GM21381 (cell line): ENCODE results near the gene PARP14.

Source experiments
- ATAC-seq: cut with Tn5 transposase; IDR thresholded peaks from one replicate; pipeline ENCODE4 v1.9.1; 2021; ENCODE audit warnings: mild to moderate bottlenecking, moderate library complexity; ENCODE audit not compliant: unreplicated experiment

Gene PARP14

DNA sequence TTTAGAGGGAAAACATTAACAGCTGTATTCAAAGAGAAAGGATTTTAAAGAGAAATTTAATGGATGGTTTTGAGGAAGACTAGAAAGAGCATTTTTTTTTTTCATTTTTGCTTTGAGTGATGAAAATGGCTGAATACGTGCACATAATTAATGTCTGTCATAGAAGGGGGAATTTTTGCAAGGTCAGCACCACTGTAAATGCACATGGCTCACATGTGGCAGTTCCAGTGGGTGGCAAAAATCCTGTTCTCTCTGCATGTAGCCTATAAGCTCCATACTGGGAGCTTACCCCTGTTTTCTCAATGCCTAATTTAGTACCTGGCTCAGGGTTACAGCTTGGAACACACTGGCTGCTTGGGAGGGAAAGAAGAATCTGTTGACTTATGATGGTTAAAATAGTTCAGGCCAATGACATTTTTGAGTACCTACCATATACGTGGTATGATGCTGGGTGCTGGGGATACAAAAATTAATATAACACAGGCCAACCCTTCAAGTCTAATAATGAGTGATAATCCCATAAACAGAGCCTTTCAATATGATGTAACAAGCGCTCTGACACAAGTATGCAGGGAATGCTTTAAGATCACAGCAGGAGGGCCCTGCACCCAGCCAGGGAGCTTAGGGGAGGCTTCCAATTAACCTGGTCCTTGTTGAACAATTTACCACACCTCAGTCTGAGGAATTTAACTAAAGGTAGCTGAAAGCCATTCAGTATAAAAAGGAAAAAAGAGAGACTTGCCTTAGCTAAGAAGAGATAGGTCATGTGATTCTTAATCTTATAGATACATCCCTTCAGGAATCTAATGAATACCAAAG lies 80.0 kb downstream of the PARP14 start:
- ATAC-seq, result no peak

DNA sequence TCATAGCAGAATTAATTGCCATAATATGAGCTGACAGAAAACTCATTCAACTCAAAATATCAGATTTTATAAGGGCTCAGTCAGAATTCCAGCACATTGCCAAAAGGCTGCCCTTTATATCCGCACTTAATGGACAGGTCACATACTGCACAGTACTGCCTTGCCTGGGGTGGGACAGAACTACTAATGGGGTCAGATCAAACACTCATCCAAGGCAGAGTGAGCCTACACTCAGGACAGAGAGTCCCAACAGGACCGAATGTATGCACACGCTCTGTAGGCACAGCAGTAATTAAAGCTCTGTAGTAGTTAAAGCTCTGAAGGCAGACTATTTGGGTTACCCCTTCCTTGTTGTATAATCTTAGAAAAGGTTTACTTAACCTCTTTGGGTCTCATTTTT lies 85.8 kb downstream of the PARP14 start:
- ATAC-seq, result no peak

DNA sequence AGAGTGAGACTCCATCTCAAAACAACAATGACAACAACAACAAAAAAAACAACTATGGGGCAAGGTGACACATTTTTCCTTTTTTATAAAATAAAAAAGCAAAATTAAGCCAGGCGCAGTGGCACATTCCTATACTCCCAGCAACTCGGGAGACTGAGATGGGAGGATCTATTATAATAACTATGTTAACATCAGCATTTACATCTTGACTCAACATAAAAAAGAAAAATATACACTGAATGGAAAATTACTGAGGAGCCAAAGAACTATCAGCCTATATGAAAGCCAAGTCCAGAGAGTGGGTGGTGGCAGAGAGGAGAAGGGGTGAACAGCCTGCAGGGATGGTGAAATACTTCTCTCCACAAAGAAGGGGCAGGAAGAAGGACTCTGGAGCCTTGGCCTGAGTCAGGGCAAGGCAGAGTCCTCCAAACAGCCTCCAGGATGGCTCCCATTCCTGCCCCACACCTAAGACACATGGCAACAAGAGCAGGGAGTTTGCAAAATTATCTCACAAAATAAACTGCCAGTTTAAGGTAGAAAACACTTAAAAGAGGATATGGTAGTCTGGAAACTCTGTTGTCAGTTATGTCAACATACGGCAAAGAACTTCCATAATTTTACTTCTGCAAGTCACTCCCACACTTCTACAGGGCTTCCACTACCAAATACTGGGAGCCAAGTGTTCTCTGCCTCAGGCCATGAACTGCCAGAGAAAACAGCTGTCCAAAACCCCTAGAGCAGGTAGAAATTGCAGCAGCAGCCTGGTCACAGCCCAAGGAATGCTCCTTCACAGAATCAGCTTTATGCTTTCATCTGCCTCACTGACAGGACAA lies 87.1 kb downstream of the PARP14 start:
- ATAC-seq, result no peak

GRCh38 chr3:122770521-122771202 lies 90.0 kb downstream of the PARP14 start:
- ATAC-seq, result no peak

GRCh38 chr3:122772827-122773226 lies 92.2 kb downstream of the PARP14 start:
- no peak for ATAC-seq

GRCh38 chr3:122773944-122774509 lies 93.4 kb downstream of the PARP14 start:
- ATAC-seq, result no peak

- no peak for ATAC-seq
These were observed 93.9 kb downstream of the PARP14 start for GRCh38 chr3:122774564-122774963.

DNA sequence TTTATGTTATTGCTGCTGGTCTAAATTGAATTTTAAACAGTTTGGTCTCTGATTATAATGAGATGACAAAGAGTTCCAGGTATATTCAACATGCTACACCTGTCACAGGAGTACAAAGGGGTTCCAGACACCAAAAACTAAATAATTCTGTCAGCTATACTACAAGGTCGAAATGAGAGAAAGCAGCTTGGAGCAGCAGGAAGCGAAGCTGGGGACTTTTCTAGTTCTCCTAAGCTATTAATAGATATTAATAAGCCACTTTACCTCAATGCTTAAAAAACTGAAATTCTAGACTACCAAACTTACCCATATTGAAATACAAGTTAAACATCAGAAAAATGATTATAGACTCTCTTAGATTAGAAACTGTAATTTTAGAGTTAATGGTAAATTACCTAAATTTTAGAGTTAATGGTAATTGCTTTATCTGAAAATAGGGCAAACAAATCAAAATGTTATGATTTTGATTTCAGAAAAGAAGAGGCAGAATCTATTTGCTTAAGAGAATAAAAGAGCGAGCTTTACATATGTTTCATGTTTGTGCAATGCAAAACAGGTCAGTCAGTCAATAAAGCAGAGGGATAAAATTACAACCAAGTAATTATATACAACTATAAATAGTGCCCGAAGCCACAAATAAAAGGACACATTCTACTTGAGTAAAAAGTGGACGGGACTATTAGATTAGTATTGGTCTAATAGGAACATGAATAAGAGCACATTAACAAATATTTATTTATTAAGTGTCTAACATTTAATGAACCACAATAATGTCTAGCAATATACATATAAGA lies 96.2 kb downstream of the PARP14 start:
- ATAC-seq, result no peak

- no peak for ATAC-seq
These were observed 96.9 kb downstream of the PARP14 start for GRCh38 chr3:122777563-122777962.
